NCI-H128 (cell line): Measurements from ENCODE around the gene F2RL1.
"Not testable (repeated sequence)": the region's sequence is repeated elsewhere in the genome, so short reads cannot be mapped to it uniquely, and the experiment has no call there.

Source experiments
- DNase-seq: peaks from one replicate; lab custom pipeline; 2025; ENCODE audit not compliant: unreplicated experiment; lab: John Stamatoyannopoulos, UW

F2RL1 gene

GRCh38 chr5:76805821-76806505, 12.9 kb upstream of the F2RL1 start:
- DNase-seq: no peak

DNA sequence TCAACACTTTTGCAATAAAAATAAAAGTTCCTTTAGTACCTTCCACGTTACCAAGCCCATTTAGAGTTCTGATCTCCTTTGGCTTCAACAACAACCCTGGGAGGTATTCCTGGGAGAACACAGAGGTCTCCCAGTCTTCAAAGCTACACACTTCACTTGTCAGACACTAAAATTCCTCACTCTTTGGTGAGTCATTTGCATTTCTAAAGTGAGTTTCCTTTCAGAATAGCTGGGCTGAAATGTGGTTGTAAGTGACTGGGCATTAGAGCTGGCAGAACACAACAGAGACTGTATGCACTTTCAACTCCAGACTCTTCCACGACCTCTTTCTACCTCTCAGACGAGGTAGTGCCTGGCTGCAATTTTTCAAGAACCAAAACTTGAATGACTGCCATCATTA, 11.5 kb upstream of the F2RL1 start:
- DNase-seq: no peak

DNA sequence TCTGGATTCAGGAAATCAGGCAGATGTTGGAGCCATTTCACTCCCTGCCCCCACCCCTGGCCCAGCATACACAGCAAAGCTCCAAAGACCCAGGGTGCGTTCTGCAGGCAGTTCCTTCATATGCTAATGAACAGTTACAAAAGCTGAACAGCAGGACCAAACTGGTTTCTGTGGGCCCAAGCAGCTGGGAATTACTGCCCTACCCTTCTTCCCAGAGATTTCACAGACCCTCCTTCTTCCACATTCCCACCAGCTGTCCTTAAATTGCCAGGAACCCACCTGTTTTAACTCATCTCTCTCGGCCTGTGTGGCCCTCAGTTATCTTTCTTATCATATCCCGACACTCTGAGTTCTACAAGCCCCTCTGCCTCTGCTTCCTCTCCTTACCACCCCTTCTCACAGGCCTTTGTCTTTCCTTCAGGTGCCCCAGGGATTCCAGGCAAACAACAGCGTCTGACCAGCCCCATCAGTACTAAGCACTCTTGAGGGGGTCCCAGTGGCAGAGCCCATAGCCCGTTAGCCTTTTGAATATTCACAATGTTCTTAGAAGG, 10.6 kb upstream of the F2RL1 start:
- no peak for DNase-seq

- no peak for DNase-seq
These were observed 9.7 kb upstream of the F2RL1 start for GRCh38 chr5:76809141-76809540.

GRCh38 chr5:76810236-76810635, 8.6 kb upstream of the F2RL1 start:
- no peak for DNase-seq

GRCh38 chr5:76811214-76811613, 7.6 kb upstream of the F2RL1 start:
- no peak for DNase-seq

DNA sequence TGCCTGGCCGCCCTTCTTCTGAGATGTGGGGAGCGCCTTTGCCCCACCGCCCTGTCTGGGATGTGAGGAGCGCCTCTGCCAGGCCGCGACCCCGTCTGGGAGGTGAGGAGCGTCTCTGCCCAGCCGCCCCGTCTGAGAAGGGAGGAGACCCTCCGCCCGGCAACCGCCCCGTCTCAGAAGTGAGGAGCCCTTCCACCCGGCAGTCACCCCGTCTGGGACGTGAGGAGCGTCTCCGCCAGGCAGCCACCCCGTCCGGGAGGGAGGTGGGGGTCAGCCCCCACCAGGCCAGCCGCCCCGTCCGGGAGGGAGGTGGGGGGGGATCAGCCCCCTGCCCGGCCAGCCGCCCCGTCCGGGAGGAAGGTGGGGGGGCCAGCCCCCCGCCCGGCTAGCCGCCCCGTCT, 6.6 kb upstream of the F2RL1 start:
- DNase-seq: not testable (repeated sequence)

DNA sequence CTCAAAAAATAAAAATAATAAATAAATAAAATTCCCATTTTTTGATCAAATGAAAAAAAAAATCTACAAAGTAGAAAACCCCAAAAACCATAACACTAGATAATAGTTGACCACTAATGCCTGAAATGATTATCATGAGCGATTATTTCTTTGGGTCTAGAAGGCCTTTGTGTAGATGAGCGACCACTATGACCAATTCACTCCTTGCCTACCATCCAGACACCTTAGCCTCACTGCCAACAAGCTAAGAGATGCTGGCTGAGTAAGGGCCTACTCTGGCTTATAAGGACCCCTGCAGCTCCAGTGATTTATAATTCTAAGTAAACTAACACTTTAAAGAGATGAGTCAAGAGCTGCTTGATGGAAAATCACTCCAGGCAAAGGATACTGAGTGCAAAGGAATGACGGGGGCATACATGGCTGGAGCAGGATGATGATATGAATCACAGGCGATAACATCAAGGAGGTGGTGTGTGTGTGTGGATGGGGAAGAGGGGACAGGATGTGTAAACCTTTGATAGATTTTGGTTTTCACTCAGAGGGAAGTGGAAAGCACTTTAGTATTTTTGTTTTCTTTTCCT, 4.8 kb upstream of the F2RL1 start:
- DNase-seq: no peak

GRCh38 chr5:76816110-76816831, 2.6 kb upstream of the F2RL1 start:
- no peak for DNase-seq

DNA sequence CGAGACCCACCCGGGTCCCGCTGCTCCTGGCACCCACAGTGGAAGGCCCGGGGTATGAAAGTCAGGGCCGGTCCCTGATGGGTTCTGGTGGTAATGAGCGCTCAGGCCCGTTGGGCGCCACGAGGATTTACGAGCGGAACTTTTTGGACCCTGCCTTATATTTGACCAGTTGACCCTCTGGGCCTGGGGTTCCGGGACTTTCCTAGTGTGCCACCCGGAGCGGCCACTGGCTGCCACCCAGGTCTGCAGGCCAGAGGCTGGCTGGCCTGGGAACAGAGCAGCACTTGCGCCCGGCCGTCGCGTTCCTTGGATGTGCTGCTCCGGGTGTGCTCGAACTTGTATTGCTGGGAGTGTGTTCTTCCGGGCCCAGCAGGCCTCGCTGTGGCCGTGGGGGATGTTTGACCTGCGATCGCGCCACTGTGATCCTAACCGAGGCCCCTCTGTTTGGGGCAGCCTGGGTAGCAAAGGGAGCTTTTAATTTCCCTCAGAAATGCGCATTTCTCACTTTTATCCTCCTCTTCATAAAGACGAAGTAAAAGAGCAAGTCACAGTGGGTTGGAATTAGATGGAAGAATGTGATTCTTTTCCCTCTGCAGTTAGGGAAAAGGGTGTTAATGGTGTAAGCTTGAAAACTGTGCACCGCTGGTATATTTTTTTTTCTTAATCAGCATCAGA, 1.2 kb downstream of the F2RL1 start:
- no peak for DNase-seq

GRCh38 chr5:76820526-76820890, 1.7 kb downstream of the F2RL1 start:
- no peak for DNase-seq

DNA sequence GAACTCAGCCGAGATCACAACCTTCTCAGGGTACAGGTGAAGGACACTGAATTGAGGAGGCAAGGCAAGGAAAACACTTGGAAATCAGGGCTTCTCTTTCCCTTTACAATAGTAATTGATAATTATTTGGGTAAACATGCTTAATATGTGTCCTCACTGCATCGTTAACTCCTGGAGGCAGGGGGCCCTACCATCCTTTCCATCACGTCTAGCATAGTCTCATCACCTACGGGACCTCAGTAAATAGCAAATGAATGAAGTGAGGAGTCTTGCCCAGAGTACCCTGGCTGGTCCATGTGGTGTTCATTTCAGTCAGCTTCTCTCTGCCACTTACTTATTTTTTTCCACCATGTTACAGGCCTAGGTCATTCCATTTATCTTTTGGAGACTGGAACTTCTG, 2.3 kb downstream of the F2RL1 start:
- no peak for DNase-seq

DNA sequence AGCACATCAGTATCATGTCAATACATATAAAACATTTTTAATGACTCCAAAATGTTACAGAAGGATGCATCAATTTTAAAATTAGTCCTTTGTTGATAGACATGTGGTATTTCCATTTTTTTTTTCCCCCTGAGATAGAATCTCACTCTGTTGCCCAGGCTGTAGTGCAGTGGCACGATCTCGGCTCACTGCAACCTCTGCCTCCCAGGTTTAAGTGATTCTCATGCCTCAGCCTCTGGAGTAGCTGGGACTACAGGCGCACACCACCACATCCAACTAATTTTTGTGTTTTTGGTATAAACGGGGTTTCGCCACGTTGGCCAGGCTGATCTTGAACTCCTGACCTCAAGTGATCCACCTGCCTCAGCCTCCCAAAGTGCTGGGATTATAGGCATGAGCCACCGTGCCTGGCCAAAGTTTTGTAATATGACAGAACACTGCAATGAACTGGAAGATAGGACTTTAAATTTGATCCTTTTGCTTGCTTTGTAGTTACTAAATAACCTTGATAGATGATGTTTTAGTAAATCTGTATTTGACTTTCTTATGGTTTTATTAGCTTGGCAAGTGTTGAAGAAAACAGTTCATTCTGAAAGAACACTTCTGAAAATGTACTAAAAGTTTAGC, 3.4 kb downstream of the F2RL1 start:
- not testable (repeated sequence) for DNase-seq

- not testable (repeated sequence) for DNase-seq
These were observed 7.6 kb downstream of the F2RL1 start for GRCh38 chr5:76826416-76826815.

DNA sequence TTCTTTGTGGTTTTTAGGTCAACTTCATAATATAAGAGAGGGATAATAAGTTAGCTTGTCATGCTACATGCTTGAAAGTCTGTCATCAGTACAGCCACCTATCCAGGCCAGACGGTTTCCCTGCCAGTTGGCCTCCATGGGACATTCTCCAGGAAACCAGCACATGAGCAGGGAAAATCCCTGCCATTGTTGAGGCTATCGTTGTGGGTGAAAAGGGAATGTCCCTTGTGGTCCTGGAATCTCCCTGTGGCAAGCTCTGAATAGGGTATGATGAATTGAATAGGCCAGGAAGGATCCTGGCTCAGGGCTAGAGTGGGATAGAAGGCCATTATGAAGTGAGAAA, 12.3 kb downstream of the F2RL1 start:
- no peak for DNase-seq

DNA sequence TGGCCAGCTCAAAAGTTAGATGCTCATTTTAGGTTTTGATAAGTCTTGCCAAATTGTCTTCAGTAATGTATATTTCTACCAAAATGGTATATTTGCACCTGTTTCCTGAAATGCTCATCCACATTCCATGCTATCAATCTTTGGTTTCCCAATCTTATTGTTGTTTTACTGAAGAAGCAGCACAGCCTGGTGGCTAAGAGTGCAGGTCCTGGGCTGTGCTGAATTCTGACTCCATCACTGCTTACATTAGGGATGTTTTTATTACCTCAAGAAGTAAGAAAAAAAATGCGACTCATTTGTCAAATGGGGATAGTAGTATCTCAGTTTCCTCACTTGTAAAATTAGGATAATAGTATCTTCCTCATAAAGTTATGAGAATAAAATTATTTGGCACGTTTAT, 17.4 kb downstream of the F2RL1 start:
- no peak for DNase-seq

GRCh38 chr5:76836585-76836984, 17.8 kb downstream of the F2RL1 start:
- DNase-seq: no peak

DNA sequence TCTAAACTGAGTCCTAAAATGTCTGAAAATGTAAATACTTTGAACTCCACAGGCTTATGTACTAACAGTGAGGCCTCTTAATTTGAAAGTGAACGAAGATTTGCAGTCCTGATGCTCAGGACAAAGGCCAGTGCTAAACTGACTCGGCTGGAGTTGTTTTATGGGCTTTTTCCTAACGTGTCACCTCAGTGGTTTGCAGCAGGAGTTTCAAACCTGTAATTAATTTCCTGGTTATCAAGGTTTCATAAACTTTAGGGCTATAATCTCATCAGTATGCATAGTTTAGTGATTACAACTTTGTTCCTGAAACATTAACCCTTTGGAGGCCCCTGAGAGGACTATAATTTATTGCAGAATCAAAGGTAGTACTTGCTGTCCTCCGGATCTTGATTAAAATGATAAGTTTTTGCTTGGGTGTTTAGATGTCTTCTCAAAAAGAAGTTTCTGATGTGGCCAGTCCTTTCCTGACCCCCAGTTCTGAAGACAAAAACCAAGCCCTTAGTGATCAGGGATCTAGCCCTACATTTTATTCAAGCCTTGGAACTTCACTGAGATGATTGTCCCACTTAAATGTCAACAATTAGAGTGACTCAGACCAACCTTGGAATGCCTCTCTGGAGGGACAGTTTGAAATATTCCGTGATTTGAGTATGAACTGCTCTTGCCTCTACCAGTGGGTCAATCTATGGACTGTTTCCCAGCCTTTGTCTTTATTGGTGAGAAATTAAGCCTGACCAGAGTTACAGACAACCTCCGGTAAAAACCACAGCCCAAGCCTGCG, 19.8 kb downstream of the F2RL1 start:
- DNase-seq: no peak

- no peak for DNase-seq
These were observed 22.5 kb downstream of the F2RL1 start for GRCh38 chr5:76841361-76841760.

DNA sequence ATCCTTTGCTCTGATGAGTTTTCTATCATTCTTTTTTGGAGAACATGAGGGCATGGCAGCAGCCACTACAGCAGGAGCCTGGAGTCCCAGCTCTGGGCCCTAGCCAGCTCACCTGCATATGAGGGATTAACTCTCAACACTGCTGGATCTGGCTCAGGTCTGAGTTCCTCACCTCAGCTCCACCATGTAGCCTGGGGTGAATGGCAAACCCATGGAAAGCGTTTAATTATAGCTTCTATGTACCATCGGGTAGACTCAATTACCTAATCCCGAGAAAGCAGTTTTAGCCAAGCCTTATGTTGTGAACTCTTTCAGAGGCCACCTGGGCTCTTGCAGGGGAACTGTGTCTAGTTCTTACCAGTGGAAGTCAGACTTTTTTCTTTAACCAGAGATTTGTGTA, 27.1 kb downstream of the F2RL1 start:
- DNase-seq: no peak
